SH-SY5Y (cell line): ENCODE data around the gene EIPR1.

Experiments used
- GATA2 ChIP-seq: IDR thresholded peaks from 2 replicates; pipeline ENCODE4 v1.6.1; 2011; ENCODE audit warnings: mild to moderate bottlenecking, low read depth, low read length
- GATA3 ChIP-seq: IDR thresholded peaks from 2 replicates; pipeline ENCODE4 v1.6.1; 2011; ENCODE audit warnings: low read depth, mild to moderate bottlenecking, low read length, moderate library complexity

GRCh38 chr2:3325458-3326181 lies 52.0 kb downstream of the EIPR1 start:
- TF ChIP-seq GATA3: no peak
- TF ChIP-seq GATA2: no peak
